ENCODE measurements around the gene ERBIN. TPM values are rescaled to one million over a fixed set of nuclear protein-coding genes. Genes with fewer than 3 reads are reported as not detected.

ERBIN gene
- polyA plus RNA-seq, 1 of the 3 experiments (the other 2 are of a cell fraction): 10.3 TPM

GRCh38 chr5:65943771-65944170 is 17.4 kb downstream of the ERBIN start (continued):
- no peak for TF ChIP-seq USF1 (IDR thresholded peaks at IDR 0.05; ENCODE audit: borderline replicate concordance, low read depth)

DNA sequence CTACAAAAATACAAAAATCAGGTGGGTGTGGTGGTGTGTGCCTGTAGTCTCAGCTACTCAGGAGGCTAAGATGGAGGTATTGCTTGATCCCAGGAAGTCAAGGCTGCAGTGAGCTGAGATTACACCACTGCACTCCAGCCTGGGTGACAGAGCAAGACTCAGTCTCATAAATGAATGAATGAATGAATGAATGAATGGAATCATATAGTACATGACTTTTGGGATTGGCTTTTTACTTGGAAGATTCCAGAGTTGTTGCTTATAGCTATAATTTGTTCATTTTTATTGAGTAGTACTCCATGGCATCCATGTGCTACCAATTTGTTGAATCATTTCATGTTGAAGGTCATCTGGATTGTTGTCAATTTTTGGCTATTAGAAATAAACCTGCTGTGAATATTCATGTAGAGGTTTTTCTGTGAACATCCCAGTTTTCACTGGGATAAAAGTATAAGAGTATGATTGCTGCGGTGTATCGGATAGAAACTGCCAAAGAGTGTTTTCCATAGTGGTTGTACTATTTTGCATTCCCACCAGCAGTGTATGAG is 19.9 kb downstream of the ERBIN start:
- CTCF ChIA-PET: interaction anchor here (1.5 kb wide), 1 partner anchor 20 kb away, joined by 7 read pairs; the partner anchor contains the start of gene ERBIN

GRCh38 chr5:65948115-65948747 is 21.9 kb downstream of the ERBIN start:
- H2AFZ ChIP-seq (ENCODE audit: low read depth): no peak overlapping the region
- H3K4me3 ChIP-seq (ENCODE audit: low read depth in 2 of 2, low read length in 1 of 2): no peak overlapping the region
- H3K4me1 ChIP-seq (ENCODE audit: control insufficient read depth in 1 of 2, insufficient read depth in 2 of 2, low read depth in 1 of 2, low read length in 1 of 2): no peaks in the 10 kb centered on the region
- no peaks in the 10 kb centered on the region for H3K9me2 ChIP-seq
- TF ChIP-seq TAF1 (IDR thresholded peaks at IDR 0.05; ENCODE audit: borderline replicate concordance, low read depth, low read length) (no peak), YY1 (IDR thresholded peaks at IDR 0.05; ENCODE audit: low read depth) (no peak), IRF3 (IDR thresholded peaks at IDR 0.05; ENCODE audit: low read depth, low read length) (no peak), RFX5 (IDR thresholded peaks at IDR 0.05; ENCODE audit: low read length) (no peak)
- TF ChIP-seq, protein P1, sequence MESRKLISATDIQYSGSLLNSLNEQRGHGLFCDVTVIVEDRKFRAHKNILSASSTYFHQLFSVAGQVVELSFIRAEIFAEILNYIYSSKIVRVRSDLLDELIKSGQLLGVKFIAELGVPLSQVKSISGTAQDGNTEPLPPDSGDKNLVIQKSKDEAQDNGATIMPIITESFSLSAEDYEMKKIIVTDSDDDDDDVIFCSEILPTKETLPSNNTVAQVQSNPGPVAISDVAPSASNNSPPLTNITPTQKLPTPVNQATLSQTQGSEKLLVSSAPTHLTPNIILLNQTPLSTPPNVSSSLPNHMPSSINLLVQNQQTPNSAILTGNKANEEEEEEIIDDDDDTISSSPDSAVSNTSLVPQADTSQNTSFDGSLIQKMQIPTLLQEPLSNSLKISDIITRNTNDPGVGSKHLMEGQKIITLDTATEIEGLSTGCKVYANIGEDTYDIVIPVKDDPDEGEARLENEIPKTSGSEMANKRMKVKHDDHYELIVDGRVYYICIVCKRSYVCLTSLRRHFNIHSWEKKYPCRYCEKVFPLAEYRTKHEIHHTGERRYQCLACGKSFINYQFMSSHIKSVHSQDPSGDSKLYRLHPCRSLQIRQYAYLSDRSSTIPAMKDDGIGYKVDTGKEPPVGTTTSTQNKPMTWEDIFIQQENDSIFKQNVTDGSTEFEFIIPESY (IDR thresholded peaks at IDR 0.05; ENCODE audit: borderline replicate concordance, low read depth): no peak
- no peaks in the 10 kb centered on the region for H3K9me3 ChIP-seq
- CTCF ChIA-PET: no interaction called here
- POLR2A ChIA-PET: no interaction called here
- H3K27me3 ChIP-seq (ENCODE audit: insufficient read depth): no peaks in the 10 kb centered on the region
- H4K20me1 ChIP-seq (ENCODE audit: insufficient read depth): peaks cover 95% of the 10 kb centered on the region
- H3K36me3 ChIP-seq (replicated peaks in 1 of 2; ENCODE audit: control insufficient read depth in 1 of 2, insufficient read depth in 2 of 2, low read length in 1 of 2): peaks cover 0 to 19% of the 10 kb centered on the region in 2 experiments
- H3K9ac ChIP-seq: no peak overlapping the region
- H3F3A ChIP-seq (replicated peaks; ENCODE audit: insufficient read depth): peaks cover 12% of the 10 kb centered on the region
- 98% methylated on average over 4 of the region's 4 CpGs for WGBS (ENCODE audit: low lambda C conversion rate)
- H3K79me2 ChIP-seq (ENCODE audit: insufficient read depth): peaks cover 100% of the 10 kb centered on the region
- no peak overlapping the region for H3K27ac ChIP-seq (ENCODE audit: low read depth in 2 of 2, low read length in 1 of 2)
- H3K4me2 ChIP-seq: no peak overlapping the region
- no peak for DNase-seq

More for the DNA sequence above, 19.9 kb downstream of the ERBIN start:
- Histone ChIP-seq H3K4me3 (ENCODE audit: low read depth in 2 of 2, low read length in 1 of 2) (no peak overlapping the region), H3K36me3 (replicated peaks in 1 of 2; ENCODE audit: control insufficient read depth in 1 of 2, insufficient read depth in 2 of 2, low read length in 1 of 2) (peaks cover 0 to 22% of the 10 kb centered on the region in 2 experiments), H3K4me2 (no peak overlapping the region), H3K79me2 (ENCODE audit: insufficient read depth) (peaks cover 100% of the 10 kb centered on the region), H3F3A (replicated peaks; ENCODE audit: insufficient read depth) (peaks cover 15% of the 10 kb centered on the region), H4K20me1 (ENCODE audit: insufficient read depth) (peaks cover 91% of the 10 kb centered on the region), H3K27me3 (ENCODE audit: insufficient read depth) (no peaks in the 10 kb centered on the region), H3K9me2 (no peaks in the 10 kb centered on the region), H3K27ac (ENCODE audit: low read depth in 2 of 2, low read length in 1 of 2) (no peak overlapping the region), H3K9me3 (no peaks in the 10 kb centered on the region), H3K9ac (no peak overlapping the region), H3K4me1 (ENCODE audit: control insufficient read depth in 1 of 2, insufficient read depth in 2 of 2, low read depth in 1 of 2, low read length in 1 of 2) (no peaks in the 10 kb centered on the region), H2AFZ (ENCODE audit: low read depth) (no peak overlapping the region)
- POLR2A ChIA-PET: no interaction called here
- TF ChIP-seq EP300 (IDR thresholded peaks at IDR 0.05; ENCODE audit: borderline replicate concordance in 1 of 2, low read depth in 1 of 2, low read length in 1 of 2) (no peak), YY1 (IDR thresholded peaks at IDR 0.05; ENCODE audit: low read depth) (no peak), TCF12 (IDR thresholded peaks at IDR 0.05) (0 out of 2 replicates have a peak, but pooled peaks have one; percentile 6)
- WGBS (ENCODE audit: low lambda C conversion rate): 100% methylated on average over 2 of the region's 2 CpGs
- no peak for DNase-seq

Data from SK-N-SH (cell line).